RWPE2 (cell line): ENCODE results near the gene EHBP1.

Experiments
- ATAC-seq: fragments of 200-7000 bp; cut with Tn5 transposase; 3 replicates; pipeline ENCODE4 v1.9.1; 2021; ENCODE audit warnings: low read depth
- DNase-seq: peaks from one replicate; pipeline ENCODE4 v3.0.0-alpha.2; 2020; ENCODE audit warnings: low spot score
- H3K27ac ChIP-seq: fragments of 450-650 bp; 2 replicates; pipeline ENCODE4 v1.5.1; 2017; ENCODE audit warnings: mild to moderate bottlenecking; ENCODE audit not compliant: poor library complexity, severe bottlenecking
- H3K27me3 ChIP-seq: fragments of 250-450 bp; sonication (Bioruptor Pico); 2 replicates; pipeline ENCODE4 v1.5.1; 2021; ENCODE audit warnings: mild to moderate bottlenecking, moderate library complexity; ENCODE audit not compliant: insufficient read depth, poor library complexity, severe bottlenecking
- H3K36me3 ChIP-seq: fragments of 250-450 bp; sonication (Bioruptor Pico); 2 replicates; pipeline ENCODE4 v1.5.1; 2020; ENCODE audit warnings: low read depth, mild to moderate bottlenecking, moderate library complexity
- H3K4me1 ChIP-seq: fragments of 250-450 bp; sonication (Bioruptor Pico); 2 replicates; pipeline ENCODE4 v1.5.1; 2021; ENCODE audit warnings: mild to moderate bottlenecking, moderate library complexity; ENCODE audit not compliant: insufficient read depth, poor library complexity, severe bottlenecking
- H3K4me3 ChIP-seq: fragments of 250-450 bp; sonication (Bioruptor Pico); 2 replicates; pipeline ENCODE4 v1.5.1; 2021; ENCODE audit warnings: mild to moderate bottlenecking, moderate library complexity; ENCODE audit not compliant: severe bottlenecking
- H3K9me3 ChIP-seq: fragments of 250-450 bp; sonication (Bioruptor Pico); 2 replicates; pipeline ENCODE4 v1.5.1; 2021; ENCODE audit warnings: mild to moderate bottlenecking, moderate library complexity; ENCODE audit not compliant: severe bottlenecking
- TF ChIP-seq, protein P1 (sequence below): fragments of 450-650 bp; IDR thresholded peaks from one replicate; pipeline ENCODE4 v1.5.1; 2017; ENCODE audit warnings: mild to moderate bottlenecking, moderate library complexity; ENCODE audit not compliant: poor library complexity, severe bottlenecking

Gene EHBP1

DNA sequence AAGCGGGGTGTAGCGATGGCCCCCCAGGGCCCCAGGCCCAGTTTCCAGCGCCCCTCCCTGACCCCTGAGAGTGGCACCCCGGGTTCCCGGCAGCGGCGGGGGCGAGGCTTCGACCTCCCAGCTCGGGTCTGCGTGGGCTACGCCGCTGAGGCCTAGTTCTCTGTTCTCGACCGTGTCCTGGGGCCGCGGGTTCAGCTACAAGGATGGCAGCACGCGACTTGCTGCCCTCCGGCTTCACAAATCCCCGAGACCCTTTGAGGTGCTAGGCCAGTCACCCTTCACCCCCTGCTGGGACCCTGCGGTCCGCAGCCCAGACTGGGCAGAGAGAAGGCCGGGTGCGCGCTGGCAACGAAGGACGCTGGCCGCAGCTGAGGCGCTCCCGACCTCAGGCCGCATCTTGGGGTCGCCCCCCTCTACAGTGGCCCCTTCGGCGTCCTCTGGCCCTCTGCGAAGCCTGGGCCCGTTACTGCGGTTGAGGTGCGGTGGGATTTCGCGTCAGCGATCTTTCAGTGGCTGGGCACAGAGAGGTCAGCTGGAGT lies 346.4 kb downstream of the EHBP1 start:
- peaks cover 6% of the 10 kb centered on the region for H3K36me3 ChIP-seq
- ATAC-seq (no peak), DNase-seq (no peak)
- TF ChIP-seq, protein P1, sequence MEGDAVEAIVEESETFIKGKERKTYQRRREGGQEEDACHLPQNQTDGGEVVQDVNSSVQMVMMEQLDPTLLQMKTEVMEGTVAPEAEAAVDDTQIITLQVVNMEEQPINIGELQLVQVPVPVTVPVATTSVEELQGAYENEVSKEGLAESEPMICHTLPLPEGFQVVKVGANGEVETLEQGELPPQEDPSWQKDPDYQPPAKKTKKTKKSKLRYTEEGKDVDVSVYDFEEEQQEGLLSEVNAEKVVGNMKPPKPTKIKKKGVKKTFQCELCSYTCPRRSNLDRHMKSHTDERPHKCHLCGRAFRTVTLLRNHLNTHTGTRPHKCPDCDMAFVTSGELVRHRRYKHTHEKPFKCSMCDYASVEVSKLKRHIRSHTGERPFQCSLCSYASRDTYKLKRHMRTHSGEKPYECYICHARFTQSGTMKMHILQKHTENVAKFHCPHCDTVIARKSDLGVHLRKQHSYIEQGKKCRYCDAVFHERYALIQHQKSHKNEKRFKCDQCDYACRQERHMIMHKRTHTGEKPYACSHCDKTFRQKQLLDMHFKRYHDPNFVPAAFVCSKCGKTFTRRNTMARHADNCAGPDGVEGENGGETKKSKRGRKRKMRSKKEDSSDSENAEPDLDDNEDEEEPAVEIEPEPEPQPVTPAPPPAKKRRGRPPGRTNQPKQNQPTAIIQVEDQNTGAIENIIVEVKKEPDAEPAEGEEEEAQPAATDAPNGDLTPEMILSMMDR, result no peak
- H3K9me3 ChIP-seq, result no peaks in the 10 kb centered on the region
- no peaks in the 10 kb centered on the region for H3K27me3 ChIP-seq
- H3K4me1 ChIP-seq, result no peaks in the 10 kb centered on the region
- H3K4me3 ChIP-seq, result no peak overlapping the region
- no peak overlapping the region for H3K27ac ChIP-seq

DNA sequence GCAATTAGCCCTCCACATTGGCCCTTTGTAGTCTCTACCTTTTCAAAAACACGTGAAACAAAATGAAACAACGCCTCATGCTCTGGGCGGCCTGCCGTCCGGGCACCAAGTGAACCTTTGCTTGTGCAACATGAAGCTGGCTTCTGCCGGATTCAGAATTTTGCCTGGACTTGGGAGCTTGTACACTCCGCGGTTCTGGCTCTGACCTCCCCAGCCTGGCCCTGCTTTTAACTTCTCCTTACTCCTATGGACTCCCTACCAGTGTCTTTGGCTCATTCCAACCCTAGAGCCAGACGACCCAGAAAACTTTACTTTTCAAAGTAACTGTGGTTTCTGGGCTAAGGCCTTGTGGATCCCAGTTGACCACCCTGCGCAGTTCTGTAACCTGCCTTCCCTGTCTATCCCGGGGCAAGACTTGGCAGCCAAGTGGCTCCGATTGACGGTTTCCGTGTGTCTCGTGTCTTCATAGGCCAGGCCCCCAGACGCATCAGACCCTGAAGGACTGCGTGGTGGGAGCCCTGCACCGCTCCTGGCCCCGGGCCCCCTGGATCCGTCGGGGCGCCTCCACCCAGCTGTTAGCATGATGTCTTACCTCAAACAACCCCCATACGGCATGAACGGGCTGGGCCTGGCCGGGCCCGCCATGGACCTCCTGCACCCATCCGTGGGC lies 347.0 kb downstream of the EHBP1 start:
- DNase-seq, result no peak
- no peak overlapping the region for H3K27ac ChIP-seq
- no peaks in the 10 kb centered on the region for H3K27me3 ChIP-seq
- H3K36me3 ChIP-seq, result peaks cover 6% of the 10 kb centered on the region
- no peak for ATAC-seq
- no peaks in the 10 kb centered on the region for H3K4me1 ChIP-seq
- H3K9me3 ChIP-seq, result no peaks in the 10 kb centered on the region
- TF ChIP-seq, protein P1, result no peak
- H3K4me3 ChIP-seq, result no peak overlapping the region

DNA sequence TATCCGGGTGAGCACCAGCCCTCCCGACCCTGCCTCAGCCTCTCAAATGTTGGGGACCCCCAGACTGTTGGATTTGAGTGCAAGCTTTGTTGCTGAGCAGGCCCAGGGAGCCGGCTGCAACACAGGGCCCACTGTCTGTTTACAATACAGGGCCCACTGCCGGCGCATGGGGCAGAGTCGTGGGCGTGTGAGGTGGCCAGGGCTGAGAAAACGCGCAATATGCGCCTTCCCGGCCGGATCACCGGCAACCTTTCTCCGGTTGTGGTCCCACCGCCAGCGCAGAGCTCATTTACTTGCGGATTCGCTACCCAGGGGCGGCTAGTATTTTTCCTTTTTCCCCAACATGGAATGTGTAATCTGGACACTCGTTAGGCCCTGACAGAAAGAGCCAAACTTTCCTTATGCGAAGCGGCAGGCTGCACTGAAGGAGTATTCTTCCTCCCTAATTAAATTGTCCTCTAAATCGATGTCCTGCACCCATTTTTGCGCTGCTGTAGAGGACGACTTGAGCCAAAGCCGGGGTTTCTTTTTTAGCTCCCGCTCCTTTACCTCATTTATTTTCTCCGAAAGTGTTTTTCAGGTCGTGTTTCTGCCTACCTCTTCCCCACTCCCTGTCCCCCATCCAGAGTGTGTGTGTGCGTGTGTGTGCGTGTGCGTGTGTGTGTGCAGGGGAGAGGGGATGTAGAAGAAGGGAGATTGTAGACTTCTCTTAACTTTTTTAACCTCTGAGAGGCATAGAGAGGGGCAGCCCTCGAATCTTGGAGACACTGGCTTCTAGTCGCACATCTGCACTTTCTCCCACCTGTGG lies 347.8 kb downstream of the EHBP1 start:
- TF ChIP-seq, protein P1, result no peak
- Histone ChIP-seq H3K36me3 (peaks cover 6% of the 10 kb centered on the region), H3K27me3 (peaks cover 2% of the 10 kb centered on the region), H3K4me1 (no peaks in the 10 kb centered on the region), H3K27ac (no peak overlapping the region), H3K9me3 (no peaks in the 10 kb centered on the region), H3K4me3 (no peak overlapping the region)
- ATAC-seq, result no peak
- no peak for DNase-seq

DNA sequence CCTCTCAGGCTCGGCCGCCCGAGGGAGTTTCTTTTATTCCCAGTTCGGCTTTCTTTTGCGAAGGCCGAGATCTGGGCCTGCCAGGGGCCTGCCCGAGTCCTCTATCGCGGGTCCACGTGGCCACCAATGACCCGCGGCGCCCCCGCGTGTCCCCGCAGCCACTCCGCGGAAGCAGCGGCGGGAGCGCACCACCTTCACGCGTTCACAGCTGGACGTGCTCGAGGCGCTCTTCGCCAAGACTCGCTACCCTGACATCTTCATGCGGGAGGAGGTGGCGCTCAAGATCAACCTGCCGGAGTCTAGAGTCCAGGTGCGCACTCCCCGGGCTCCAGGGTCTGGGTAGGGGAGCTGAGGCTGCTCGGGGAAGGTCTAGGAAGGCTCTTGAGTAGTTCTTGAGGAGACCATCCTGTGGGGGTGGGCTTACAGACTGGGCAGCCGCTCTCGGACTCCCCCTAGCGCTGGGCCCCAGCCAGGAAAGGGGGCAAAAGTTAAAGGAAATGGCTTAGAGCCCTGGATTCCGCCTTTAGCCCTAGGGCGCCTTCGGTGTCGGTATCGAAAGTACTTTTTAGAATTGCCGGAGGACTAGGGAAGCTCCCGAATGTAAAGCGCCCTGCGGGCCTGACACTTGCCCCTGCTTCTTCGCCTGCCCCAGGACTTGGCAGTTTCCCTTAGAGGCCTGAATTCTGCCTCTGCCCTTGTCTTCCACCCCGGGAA lies 348.5 kb downstream of the EHBP1 start:
- H3K27ac ChIP-seq, result no peak overlapping the region
- peaks cover 6% of the 10 kb centered on the region for H3K36me3 ChIP-seq
- DNase-seq, result no peak
- H3K4me1 ChIP-seq, result no peaks in the 10 kb centered on the region
- H3K27me3 ChIP-seq, result peaks cover 9% of the 10 kb centered on the region
- no peaks in the 10 kb centered on the region for H3K9me3 ChIP-seq
- ATAC-seq, result no peak
- TF ChIP-seq, protein P1, result peak; percentile 22
- no peak overlapping the region for H3K4me3 ChIP-seq
